Adrenal gland (tissue), 5 donors: ENCODE measurements around the gene SEC14L3.

ENCODE experiments used
- POLR2A ChIP-seq, 2 donors: fragments of 450-650 bp; IDR thresholded peaks; one replicate each; pipeline ENCODE4 v1.6.1; 2017; ENCODE audit warnings: antibody characterized with exemption in 2 of 2, mild to moderate bottlenecking in 2 of 2, moderate library complexity in 1 of 2
- TF ChIP-seq, protein P1 (sequence below), 6 experiments: fragments of 450-650 bp in 4 of 6; fragments of 200-600 bp in 2 of 6; sonication (generic) in 1 of 6; IDR thresholded peaks; 1 replicate in 5 of 6; 2 replicates in 1 of 6; pipeline versions ENCODE4 v1.5.1 to v1.8.0; 2016 to 2021; ENCODE audit warnings: antibody characterized with exemption in 6 of 6, mild to moderate bottlenecking in 2 of 6, moderate library complexity in 1 of 6
- donor health status: DM: no; HTN: no; CAD: no.

DNA sequence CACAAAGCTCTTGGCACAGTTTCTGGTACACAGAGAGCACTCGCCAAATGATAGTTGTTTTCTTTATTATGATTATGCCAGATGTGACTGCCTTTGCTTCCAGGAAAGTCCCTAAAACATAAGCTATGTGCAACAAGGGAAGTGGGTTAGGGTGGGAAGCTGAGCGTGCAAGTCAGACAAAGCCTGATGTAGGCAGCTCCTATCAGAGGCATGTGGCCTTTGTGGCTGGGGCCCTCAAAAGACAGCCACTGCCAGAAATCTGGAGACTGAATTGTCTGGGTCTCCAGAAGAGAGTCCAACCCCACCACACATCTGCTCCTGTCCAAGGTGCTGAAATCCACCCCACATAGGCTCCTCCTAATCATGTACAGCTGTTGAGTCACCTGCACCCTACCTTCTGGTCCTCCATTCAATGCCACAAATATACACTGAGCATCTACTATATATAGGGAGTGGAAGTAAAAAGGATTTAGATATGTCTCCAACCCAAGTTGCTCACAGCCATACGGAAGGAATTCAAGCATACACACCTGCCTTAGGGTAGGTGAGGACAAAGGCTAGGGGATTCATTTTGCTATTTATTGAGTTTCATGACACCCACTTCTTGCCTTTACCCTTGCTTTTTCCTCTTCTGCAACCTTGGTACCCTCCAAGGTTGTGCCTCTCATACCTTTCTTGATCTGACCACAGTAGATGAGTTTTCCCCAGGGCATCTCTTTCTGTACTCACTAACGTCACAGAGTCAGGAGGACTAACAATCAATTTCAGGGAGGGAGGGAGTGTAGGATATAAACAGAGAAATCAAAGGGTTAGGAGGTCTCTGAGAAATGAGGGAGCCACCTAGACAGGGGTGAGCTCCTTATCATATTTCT is 12.4 kb downstream of the SEC14L3 start:
- TF ChIP-seq, protein P1, sequence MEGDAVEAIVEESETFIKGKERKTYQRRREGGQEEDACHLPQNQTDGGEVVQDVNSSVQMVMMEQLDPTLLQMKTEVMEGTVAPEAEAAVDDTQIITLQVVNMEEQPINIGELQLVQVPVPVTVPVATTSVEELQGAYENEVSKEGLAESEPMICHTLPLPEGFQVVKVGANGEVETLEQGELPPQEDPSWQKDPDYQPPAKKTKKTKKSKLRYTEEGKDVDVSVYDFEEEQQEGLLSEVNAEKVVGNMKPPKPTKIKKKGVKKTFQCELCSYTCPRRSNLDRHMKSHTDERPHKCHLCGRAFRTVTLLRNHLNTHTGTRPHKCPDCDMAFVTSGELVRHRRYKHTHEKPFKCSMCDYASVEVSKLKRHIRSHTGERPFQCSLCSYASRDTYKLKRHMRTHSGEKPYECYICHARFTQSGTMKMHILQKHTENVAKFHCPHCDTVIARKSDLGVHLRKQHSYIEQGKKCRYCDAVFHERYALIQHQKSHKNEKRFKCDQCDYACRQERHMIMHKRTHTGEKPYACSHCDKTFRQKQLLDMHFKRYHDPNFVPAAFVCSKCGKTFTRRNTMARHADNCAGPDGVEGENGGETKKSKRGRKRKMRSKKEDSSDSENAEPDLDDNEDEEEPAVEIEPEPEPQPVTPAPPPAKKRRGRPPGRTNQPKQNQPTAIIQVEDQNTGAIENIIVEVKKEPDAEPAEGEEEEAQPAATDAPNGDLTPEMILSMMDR (IDR thresholded peaks at IDR 0.05) = no peak
- TF ChIP-seq POLR2A (IDR thresholded peaks at IDR 0.05) = no peak
